DMS53 (cell line): ENCODE measurements around the gene PRSS57.
"Not testable (repeated sequence)": the region's sequence is repeated elsewhere in the genome, so short reads cannot be mapped to it uniquely, and the experiment has no call there.

Source experiments
- DNase-seq: peaks from one replicate; lab custom pipeline; 2025; lab: John Stamatoyannopoulos, UW

Gene PRSS57

DNA sequence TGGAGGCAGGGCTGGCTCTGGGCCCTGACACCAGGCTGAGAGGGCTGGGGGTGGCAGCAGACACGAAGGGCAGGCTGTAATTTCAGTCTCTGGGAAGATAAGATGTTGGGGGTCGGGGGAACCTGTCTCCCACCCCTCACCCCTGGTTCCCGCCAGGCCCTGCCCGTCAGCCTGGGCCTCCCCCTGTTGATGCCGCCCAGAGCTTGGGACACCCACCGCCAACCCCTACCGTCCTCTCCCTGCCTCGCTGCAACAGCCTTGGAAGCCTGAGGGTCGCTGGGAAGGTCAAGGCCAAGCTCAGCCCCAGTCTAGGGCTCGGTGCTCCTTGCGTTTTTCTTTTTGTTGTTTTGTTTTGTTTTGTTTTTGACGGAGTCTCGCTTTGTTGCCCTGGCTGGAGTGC, 28.0 kb upstream of the PRSS57 start:
- no peak for DNase-seq

DNA sequence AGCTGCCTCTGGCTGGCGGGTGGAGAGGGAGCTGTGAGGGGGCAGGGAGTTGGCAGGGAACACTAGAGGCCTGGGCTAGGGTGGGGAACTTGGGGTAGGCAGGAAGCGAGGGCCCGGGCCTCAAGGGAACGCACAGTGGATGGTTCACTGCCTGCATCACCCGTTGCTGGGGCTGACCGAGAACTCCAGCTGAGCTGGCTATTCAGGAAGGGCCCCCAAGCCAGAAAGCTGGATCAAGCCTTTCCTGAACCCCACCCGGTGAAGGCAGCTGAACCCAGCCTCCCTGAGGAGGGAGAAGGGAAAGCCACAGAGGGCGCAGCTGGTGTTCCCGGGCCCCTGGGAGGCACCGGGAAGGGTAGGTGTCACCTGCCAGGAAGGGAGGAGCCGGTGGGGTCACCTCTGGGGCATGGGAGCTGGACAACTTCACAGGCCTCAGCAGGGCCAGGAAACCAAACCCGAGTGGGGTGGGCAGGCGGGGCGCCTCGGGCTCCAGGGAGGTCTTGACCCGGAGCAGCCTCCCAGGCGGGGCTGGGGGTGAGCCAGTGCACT, 27.4 kb upstream of the PRSS57 start:
- peak; percentile 37 for DNase-seq

DNA sequence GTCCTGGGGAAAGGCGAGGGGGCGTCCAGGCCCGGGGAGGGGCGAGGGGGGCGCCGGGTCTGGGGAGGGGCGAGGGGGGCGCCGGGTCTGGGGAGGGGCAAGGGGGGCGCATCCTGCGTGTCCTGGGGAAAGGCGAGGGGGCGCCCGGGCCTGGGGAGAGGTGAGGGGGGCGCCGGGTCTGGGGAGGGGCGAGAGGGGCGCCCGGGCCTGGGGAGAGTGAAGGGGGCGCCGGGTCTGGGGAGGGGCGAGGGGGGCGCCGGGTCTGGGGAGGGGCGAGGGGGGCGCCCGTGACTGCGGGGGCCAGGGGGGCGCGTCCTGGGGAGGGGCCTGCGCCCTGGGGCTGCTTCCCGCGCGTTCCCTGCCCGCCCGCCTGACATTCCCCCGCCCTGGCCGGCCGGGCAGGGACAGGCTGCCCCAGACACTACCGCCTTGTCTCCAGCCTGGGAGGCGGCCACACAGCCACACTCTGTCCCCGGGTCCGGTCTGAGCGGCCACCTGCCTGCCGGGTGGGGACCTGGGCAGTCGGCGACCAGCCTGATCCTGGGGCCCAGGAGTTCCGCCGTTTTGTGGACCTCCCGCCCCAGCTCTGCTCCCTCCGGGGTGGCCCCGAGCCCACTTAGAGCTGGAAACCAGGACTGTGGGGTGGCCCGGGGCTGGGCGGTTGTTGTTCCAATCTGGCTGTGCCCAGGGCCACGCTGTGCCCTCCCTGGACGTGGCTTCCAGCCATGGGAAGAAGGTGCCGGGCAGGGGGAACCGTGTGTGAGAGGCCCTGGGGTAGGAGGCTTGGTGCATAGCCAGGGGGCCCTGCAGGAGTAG, 25.3 kb upstream of the PRSS57 start:
- peak; percentile 27 for DNase-seq

DNA sequence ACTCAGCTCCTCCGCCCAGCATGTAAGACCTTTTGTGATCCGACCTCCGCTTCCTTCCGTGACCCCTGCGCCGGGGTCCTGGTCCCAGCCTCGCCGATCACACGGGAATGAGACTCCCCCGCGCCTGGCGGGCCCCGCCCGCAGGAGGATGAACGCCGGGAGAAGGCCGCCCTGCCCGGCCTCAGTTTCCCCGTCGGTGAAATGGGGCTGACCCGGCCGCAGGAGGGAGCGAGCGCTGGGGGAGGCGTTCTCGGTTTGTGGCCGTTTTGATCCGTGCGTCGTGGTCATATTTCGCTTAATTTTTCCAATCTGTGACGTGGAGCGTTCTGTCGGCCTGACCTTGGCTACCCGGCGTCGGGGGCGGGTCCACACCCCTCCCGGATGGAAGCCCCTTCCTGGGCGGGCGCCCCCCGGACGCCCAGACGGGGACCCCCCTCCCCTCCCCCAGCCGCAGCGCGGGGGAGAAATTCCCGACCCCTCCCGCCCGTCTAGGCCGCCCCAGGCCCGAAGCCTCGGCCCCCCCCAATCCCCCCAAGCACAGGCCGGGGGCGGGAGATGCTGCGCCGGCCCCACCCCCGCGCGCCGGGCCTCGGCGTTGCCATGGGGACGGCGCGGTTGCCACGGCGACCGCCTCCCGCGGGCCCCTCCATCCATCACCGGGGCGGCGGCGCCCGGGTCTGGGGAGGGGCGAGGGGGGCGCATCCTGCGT, 24.5 kb upstream of the PRSS57 start:
- DNase-seq = peak; percentile 32

DNA sequence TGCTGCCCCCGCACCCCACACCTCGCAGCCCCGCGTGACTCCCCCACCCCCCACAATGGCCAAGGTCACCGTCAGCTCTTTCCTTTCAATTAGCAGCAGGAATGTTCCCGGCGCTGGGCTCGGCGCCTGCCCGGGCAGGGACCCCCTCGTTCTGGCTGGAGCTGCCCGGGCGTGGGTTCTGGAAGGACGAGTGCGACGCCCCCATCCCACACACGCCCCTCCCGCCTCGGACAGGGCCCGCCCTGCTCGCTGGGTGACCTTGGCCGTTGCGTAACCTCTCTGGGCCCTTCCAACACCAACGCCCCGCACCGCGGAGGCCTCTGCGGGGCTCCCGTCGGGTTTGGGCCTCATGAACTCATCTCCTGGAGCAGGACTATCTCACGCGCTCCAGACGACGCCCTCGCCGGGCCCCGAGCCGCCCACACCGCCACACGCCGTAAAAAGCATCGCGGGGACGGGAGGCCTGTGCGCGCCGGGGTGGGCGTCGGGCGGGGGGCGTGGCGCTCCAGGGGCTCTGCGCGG, 23.8 kb upstream of the PRSS57 start:
- DNase-seq = no peak

DNA sequence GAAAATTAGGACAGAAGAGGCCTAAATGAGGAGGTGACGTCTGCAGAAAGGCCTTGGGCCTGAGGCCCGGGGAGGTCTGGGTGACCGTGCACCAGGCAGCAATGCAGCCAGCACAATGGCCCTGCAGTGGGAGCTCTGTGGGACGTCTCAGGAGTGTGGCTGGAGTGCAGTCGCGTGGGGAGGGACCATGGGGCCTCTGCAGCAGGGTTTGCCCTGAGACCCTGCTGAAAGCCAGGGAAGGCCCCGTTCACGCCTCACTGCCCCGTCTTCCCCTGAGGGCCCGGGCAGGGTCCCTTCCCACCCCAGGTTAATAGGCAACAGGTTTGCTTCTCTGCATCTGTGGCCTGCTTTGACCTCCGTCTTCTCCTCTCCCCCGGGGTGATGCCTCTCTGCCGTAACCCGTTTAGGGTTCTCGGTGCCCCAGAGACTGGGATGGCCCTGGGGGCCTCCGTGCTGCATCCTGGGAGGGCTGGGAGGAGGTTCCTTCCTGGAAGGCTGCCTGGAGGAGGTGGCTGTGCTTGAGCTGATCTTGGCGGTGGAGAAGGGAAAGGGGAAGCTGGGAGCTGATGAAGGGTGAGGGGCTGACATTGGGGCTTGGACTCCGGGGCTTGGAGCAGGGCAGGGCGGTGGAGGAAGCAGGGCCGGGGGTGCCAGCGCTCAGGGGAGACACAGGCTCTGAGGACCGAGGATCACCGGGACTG, 23.1 kb upstream of the PRSS57 start:
- DNase-seq = no peak

DNA sequence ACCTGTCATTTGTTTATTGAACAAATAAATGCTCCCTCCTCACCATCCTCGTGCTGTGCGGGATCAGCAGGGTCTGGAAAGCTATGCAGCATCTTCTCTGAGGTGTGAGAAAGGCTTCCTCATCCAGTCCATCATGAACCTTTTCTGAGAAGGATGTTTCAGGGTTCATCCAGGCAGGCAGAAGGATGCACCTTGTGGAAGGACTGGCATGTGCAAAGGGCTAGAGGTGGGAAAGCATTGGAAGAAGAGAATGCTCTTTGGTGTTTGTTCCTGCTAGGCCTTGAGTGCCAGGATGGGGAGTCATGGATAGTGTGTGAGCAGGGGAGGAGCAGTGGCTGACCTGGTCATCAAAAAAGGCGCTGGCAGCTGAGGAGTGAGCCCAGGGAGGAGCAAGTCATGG, 20.1 kb upstream of the PRSS57 start:
- no peak for DNase-seq

DNA sequence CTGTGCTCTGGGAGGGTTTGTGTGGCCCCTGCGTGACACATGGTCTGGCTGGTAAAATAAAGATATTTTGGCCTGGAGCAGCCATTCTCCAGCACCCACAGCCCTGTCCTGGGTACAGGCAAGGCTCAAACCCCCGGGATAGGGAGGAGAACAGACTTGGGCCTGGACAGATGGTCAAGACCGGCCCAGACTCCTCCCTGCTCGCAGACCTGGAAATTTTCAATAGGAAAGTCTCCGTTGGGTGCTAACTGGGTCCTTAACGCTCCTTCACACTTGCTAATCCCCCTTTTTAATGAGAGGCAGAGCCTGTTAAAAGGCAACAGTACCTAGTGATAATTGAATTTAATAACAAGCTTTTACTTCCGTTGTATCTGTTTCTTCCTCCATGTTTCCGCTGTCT, 16.0 kb upstream of the PRSS57 start:
- no peak for DNase-seq

DNA sequence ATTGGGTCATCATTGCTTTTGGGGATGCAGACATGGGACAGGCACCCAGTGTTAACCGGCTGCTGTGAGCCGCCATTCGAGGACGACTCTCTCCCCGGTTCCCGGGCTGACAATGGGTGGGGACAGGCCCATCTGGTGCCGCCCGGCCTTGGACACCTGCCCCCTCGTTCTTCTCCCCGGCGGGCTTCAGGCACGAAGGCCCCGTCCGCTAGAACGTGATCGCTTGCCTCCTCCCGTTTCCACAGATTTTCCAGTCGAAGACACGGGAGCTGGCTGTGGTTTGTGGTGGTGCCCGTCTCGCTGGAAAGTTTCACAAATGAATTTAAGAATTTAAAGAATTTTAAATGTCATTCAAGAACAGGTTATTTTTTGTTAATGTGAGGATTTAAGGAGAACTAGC, 15.5 kb upstream of the PRSS57 start:
- DNase-seq = no peak

DNA sequence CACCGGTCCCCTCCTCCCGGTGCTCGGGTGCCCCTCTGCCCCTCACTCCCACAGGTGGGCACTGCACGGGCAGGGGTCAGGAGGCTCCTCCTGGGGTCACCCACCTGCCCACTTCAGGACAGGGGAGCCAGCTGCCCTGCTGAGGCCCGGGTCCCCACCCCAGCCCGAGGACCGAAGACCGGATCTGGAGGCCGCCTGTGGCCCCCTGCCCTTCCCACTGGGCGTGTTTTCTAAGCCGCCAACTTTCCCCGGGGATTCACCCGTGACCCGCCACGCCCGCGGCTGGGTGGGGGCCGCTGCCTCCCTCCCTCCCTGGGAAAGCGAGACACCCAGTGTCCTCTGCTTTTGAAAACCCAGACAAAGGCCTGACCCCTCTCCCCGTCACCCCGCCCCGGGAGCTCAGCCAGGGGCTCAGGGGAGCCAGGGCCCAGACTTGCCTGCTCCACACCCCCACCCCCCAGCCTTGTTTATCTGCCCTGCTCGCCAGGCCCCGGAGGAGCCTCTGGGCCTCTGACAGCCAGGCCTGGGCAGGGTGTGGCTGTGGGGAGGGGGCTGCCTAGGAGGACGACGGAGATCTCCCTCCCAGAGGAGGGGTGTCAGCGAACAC, 14.8 kb upstream of the PRSS57 start:
- no peak for DNase-seq

DNA sequence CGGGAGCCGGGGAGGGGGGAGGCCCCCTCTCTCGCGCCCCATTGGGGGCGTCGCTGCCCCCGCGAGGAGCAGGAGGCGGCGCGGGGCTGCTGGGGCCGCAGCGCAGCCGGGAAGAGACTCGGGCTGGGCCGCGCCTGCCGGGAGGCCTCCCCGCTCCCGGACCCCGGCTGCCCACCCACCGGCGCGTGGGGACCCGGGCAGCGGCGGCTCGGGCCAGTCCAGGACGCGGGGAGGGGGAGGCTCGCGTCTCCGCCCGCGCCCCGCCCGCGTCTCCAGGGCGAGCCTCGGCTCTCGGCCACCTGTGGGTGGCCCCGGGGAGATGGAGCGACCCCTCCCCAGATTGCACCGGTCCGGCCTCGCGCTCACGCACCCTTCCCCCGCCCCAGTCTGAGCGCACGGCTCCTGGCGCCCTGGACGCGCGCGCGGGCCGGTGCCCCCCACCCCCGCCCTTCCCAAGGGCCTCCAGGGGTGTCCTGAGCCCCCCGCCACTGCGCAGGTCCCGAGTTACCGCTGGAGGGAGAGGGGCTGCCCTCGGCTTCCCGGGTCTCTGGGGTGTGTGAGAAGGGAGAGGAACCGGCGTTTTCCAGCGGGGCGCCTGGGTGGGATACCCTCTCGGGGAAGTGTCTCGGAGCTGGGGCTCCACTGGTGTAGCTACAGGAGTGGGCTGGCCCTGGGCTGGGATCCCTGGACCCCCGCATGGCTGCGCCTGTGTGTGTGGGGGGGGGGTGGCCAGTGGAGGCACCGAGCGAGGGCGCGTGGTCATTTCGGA, 14.1 kb upstream of the PRSS57 start:
- no peak for DNase-seq

DNA sequence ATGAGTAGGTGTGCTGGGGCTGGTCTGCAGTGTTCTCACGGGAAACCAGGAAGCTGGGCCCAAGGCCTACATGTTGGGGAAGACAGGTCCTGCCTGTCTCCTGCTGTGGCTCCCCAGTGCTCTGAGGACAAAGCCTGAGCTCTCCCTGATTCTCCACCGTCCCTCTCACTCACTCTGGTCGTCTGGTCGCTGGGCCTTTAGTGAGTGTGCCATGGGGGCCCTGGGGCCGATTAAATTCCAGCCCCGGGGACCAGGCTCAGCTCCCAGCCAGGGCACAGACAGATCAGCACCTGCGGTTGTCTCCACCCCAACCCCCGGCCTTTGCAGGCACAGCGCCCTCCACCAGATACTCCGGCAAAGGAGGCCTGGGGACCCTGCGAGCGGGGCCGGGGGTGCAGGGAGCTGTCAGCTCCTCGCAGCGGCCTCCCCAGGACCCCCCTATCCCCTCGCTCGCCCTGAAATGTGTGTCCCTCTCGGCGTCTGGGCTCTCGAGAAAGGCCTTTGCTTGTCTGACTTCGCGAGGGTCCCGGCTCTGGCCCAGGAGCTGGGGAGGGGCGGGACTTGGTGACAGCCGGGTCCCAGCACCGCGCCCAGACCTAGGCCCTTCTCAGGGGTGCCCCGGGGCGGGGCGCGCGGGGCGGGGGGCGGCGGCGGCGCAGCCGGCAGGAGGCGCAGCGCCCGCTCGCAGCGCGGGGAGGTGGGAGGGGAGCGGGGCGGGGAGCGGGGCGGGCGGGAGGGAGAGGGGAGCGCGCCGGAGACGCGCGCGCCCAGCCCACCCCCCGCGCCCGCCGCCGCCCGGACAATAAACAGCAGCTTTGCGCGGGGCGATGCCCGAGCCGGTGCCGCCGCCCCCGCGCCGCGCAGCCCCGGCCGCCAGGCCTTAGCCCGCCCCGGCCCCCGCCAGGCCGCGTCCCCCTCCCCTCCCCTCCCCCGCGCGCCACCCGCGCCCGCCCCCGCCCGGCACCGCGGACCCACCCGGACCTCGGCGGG, 13.2 kb upstream of the PRSS57 start, which contains the start of gene PALM:
Gene PALM, plus strand, starts transcription at position 782 of the 990 bp plus-strand sequence. CDS start 212 bp downstream, outside the sequence.
- DNase-seq = no peak

DNA sequence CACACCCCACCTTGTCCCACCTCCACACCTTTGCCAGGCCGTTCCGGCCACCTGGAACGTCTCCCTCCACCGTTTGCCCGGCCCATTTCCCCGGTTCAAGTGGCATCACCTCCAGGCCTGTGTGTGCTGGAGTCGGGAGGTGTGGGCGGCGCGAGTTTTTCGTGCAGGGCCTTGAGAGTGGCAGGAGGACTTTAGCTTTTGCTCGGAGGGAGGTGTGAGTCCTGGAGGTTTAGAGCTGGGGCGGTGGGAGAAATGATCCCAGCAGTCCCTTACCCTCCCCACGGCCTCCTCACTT, 9.1 kb upstream of the PRSS57 start:
- DNase-seq = no peak

DNA sequence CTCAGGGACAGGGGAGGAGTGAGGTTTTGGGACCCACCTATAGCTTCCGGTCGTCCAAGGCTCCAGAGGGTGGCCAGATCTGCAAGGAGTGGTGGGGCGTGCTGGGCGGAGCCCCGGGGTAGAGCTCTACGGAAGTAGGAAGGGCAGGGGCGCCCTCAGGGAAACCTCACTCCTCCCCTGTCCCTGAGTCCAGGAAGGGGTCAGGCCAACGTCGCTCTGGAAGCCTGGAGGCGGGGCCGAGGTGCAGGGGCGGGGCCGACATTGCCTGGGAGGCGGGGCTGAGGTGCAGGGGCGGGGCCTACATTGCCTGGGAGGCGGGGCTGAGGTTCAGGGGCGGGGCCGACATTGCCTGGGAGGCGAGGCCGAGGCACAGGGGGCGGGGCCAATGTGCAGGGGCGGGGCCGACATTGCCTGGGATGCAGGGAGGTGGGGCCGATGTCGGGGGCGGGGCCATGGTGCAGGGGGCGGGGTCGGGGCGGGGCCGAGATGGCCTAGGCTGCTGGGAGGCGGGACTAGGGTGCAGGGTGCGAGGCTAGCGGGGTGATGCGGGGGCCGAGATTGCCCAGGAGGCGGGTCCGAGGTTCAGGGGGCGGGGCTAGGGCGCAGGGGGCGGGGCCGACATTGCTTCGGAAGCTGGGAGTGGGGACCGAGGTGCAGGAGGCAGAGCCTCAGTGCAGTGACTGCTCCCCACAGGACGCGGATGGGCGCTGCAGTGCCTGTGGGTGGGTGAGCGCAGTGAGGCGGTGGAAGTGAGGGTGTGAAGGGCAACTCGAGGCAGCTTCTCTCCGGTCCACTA, 8.6 kb upstream of the PRSS57 start:
- peak; percentile 50 for DNase-seq

DNA sequence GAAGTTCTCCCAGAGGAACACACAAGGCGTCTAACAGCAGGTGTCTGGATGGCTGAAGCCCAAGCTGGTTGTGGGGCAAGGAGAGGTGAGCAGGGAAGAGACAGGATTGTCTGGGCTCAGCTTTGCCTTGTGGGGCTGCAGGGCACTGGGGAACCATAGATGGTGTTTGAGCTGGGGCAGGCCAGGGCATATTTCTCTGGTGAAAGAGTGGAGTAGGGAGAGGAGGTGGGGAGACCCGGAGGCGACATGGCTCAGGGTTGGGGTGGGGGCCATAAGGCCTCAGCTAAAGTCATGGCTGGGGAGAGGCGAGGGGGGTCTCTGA, 8.0 kb upstream of the PRSS57 start:
- no peak for DNase-seq

DNA sequence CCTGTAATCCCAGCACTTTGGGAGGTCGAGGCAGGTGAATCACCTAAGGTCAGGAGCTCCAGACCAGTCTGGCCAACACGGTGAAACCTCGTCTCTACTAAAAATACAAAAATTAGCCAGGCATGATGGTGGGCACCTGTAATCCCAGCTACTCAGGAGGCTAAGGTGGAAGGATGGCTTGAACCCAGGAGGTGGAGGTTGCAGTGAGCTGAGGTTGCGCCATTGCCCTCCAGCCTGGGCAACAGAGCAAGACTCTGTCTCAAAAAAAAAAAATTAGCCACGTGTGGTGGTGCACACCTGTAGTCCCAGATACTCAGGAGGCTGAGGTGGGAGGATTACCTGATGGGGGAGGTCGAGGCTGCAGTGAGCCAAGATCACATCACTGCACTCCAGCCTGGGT, 7.6 kb upstream of the PRSS57 start:
- DNase-seq = not testable (repeated sequence)

DNA sequence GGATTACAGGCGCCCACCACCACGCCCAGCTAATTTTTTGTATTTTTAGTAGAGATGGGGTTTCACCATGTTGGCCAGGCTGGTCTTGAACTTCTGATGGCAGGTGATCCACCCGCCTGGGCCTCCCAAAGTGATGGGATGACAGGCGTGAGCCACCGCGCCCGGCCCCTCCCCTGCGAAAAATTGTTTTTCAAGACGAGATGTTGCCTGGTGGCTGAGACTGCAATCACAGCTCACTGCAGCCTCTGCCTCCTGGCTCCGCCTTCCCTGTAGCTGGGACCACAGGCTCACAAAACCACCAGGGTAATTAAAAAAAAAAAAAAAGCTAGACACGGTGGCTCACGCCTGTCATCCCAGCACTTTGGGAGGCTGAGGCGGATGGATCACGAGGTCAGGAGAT, 4.6 kb upstream of the PRSS57 start:
- not testable (repeated sequence) for DNase-seq

DNA sequence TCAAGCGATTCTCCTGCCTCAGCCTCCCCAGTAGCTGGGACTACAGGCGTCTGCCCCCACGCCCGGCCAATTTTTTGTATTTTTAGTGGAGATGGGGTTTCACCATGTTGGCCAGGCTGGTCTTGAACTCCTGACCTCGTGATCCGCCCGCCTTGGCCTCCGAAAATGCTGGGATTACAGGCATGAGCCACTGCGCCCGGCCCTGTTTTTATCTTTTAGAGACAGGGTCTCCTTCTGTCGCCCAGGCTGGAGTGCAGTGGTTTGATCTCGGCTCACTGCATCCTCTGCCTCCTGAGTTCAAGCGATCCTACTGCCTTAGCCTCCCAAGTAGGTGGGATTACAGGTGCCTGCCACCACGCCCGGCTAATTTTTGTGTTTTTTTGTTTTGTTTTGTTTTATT, 3.3 kb upstream of the PRSS57 start:
- not testable (repeated sequence) for DNase-seq
